ENCODE measurements around the gene IPO4. TPM values are rescaled to one million over a fixed set of nuclear protein-coding genes. Genes with fewer than 3 reads are reported as not detected.

IPO4 gene
- total RNA-seq, 1 experiment from 2014 or later: 116 TPM

DNA sequence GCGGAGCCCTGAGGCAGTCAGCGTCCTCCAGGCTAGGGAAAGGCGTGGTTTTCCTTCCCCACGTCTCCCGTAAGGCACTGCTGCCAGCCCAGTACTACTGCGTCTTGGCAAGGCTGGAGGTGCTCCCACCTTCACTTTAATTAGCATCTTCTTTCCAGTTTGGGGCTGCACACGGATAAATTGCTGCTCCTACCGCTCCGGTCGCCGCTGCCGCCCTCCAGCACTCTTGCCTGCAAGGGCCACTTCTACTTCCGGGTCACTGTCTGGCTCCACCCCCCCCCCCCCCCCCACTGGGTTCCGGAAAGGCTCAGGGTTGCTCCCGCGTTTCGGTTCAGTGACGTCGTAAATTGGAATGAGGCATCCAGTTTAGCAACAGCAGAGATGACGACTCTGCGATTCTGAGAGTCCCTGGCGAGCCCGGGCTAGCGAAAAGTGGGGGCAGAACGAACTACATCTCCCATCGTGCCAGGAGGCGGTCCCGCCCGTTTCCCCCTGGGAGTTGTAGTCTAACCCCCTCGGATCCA is 43.6 kb upstream of the IPO4 start, which contains the start of gene NEDD8:
TSS of gene NEDD8 (minus strand) at position 247 of the 524 bp plus-strand sequence. CDS start at position 147, 100 bp downstream.
- H3K4me1 Mint-ChIP-seq: peaks cover 8 to 22% of the 10 kb centered on the region in 2 experiments
- H3K18ac ChIP-seq (ENCODE audit: insufficient read length, low read depth, low read length): peak within 1 kb of the TSS; percentile 83
- peak within 1 kb of the TSS; percentile 99 for H3K4me2 ChIP-seq (ENCODE audit: insufficient read depth, insufficient read length, low read length)
- H3K79me1 ChIP-seq (ENCODE audit: insufficient read depth, low read depth, low read length, poor library complexity, severe bottlenecking): peaks cover 11% of the 10 kb centered on the region
- peaks cover 3% of the 10 kb centered on the region; the same call in 1 of the 2 replicates for H3K79me2 ChIP-seq (ENCODE audit: insufficient read depth, low read length)
- H3K27me3 ChIP-seq (ENCODE audit: insufficient read depth, low read length): no peaks in the 10 kb centered on the region
- peak within 1 kb of the TSS; percentile 57 for H3K27ac ChIP-seq (ENCODE audit: insufficient read length, low read depth, low read length)
- H2AK5ac ChIP-seq (ENCODE audit: insufficient read length, low read length): no peak within 1 kb of the TSS
- no peak within 1 kb of the TSS for H2BK15ac ChIP-seq (ENCODE audit: low read depth, low read length)
- H3T11ph ChIP-seq (ENCODE audit: low read length): no peak within 1 kb of the TSS
- peak within 1 kb of the TSS; percentile 47 for H4K8ac ChIP-seq (replicated peaks; ENCODE audit: insufficient read length, low read depth, low read length)
- no peak within 1 kb of the TSS for H2BK20ac ChIP-seq (ENCODE audit: low read depth, low read length, poor library complexity, severe bottlenecking)
- peak within 1 kb of the TSS; percentile 98 to 99 for H3K4me3 Mint-ChIP-seq
- H3K27ac Mint-ChIP-seq: peak within 1 kb of the TSS; percentile 96 to 99 (median 98)
- H2BK5ac ChIP-seq (ENCODE audit: insufficient read length, low read length): peak within 1 kb of the TSS; percentile 1
- peaks cover 15% of the 10 kb centered on the region for H3K23me2 ChIP-seq (ENCODE audit: insufficient read length, low read depth, low read length, poor library complexity, severe bottlenecking)
- H3K4ac ChIP-seq (ENCODE audit: low read depth, low read length): no peak within 1 kb of the TSS
- no peak within 1 kb of the TSS for H2BK120ac ChIP-seq (ENCODE audit: low read depth, low read length, poor library complexity, severe bottlenecking)
- H4K91ac ChIP-seq (ENCODE audit: insufficient read length, low read depth, low read length): no peak within 1 kb of the TSS
- peak within 1 kb of the TSS; percentile 49 for H3K14ac ChIP-seq (ENCODE audit: insufficient read depth, low read length)
- no CpG with 5 or more reads among the region's 30 CpGs for WGBS (ENCODE audit: extremely low coverage, insufficient read length, low lambda C conversion rate)
- no peak within 1 kb of the TSS for H3K23ac ChIP-seq (ENCODE audit: insufficient read length, low read depth, low read length)
- peak within 1 kb of the TSS; percentile 89 for H3K9ac ChIP-seq (ENCODE audit: extremely low read depth, insufficient read length, low read length)
- no peaks in the 10 kb centered on the region for H3K9me3 ChIP-seq (ENCODE audit: control insufficient read depth, low read depth, low read length)
- peaks cover 18 to 44% (median 40%) of the 10 kb centered on the region in 3 experiments; a peak in 6 of 7 replicates for H3K36me3 Mint-ChIP-seq (ENCODE audit: insufficient read depth in 1 of 3, low read depth in 3 of 3)
- TF ChIP-seq, protein P1, sequence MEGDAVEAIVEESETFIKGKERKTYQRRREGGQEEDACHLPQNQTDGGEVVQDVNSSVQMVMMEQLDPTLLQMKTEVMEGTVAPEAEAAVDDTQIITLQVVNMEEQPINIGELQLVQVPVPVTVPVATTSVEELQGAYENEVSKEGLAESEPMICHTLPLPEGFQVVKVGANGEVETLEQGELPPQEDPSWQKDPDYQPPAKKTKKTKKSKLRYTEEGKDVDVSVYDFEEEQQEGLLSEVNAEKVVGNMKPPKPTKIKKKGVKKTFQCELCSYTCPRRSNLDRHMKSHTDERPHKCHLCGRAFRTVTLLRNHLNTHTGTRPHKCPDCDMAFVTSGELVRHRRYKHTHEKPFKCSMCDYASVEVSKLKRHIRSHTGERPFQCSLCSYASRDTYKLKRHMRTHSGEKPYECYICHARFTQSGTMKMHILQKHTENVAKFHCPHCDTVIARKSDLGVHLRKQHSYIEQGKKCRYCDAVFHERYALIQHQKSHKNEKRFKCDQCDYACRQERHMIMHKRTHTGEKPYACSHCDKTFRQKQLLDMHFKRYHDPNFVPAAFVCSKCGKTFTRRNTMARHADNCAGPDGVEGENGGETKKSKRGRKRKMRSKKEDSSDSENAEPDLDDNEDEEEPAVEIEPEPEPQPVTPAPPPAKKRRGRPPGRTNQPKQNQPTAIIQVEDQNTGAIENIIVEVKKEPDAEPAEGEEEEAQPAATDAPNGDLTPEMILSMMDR (conservative IDR thresholded peaks at IDR 0.05): no peak
- no peak within 1 kb of the TSS for H2BK12ac ChIP-seq (ENCODE audit: insufficient read length, low read depth, low read length)
- no peaks in the 10 kb centered on the region for H4K20me1 ChIP-seq (ENCODE audit: control insufficient read depth, insufficient read depth, insufficient read length)
- H3K9me3 Mint-ChIP-seq: no peaks in the 10 kb centered on the region
- H3K27me3 Mint-ChIP-seq (ENCODE audit: low read depth): no peaks in the 10 kb centered on the region
- H3K4me1 ChIP-seq (ENCODE audit: insufficient read depth, low read length): 0 out of 2 replicates have a peak, but pooled peaks cover 6% of the 10 kb centered on the region
- DNase-seq: peak; percentile 89
- H2AFZ ChIP-seq (ENCODE audit: low read length): peak within 1 kb of the TSS; percentile 32
- H4K5ac ChIP-seq (ENCODE audit: insufficient read length, low read depth, low read length): no peak within 1 kb of the TSS
- H3K56ac ChIP-seq (ENCODE audit: insufficient read length, low read depth, low read length): no peak within 1 kb of the TSS
